GM12878 (cell line): ENCODE measurements around the gene RELL2. TPM values are rescaled to one million over a fixed set of nuclear protein-coding genes. Genes with fewer than 3 reads are reported as not detected.

Experiments used
- BCL11A ChIP-seq: IDR thresholded peaks from 2 replicates; pipeline ENCODE4 v1.6.1; 2011; ENCODE audit warnings: low read depth, low read length
- BRCA1 ChIP-seq: IDR thresholded peaks from 2 replicates; pipeline ENCODE4 v1.6.1; 2011; ENCODE audit warnings: low read depth, low read length, improper control_type of control experiment
- CHD2 ChIP-seq: IDR thresholded peaks from 2 replicates; pipeline ENCODE4 v1.6.1; 2011; ENCODE audit warnings: low read depth, low read length, improper control_type of control experiment, borderline replicate concordance
- CREM ChIP-seq: IDR thresholded peaks from 2 replicates; pipeline ENCODE4 v1.6.1; 2014; ENCODE audit warnings: antibody characterized with exemption, low read depth
- E2F8 ChIP-seq: fragments of 450-650 bp; IDR thresholded peaks from 2 replicates; pipeline ENCODE4 v1.6.1; 2018; ENCODE audit warnings: mild to moderate bottlenecking, low read depth, moderate library complexity; ENCODE audit not compliant: partially characterized antibody
- E4F1 ChIP-seq: fragments of 450-650 bp; IDR thresholded peaks from 2 replicates; pipeline ENCODE4 v1.6.1; 2018; ENCODE audit warnings: borderline replicate concordance, mild to moderate bottlenecking; ENCODE audit not compliant: partially characterized antibody
- EED ChIP-seq: sonication (generic); IDR thresholded peaks from 2 replicates; pipeline ENCODE4 v1.6.1; 2016; ENCODE audit warnings: antibody characterized with exemption, low read depth
- EZH2 ChIP-seq: IDR thresholded peaks from 2 replicates; pipeline ENCODE4 v1.6.1; 2012; ENCODE audit warnings: low read depth, mild to moderate bottlenecking, control low read depth, inconsistent platforms, low read length, borderline replicate concordance; ENCODE audit not compliant: control insufficient read depth
- HDAC2 ChIP-seq: fragments of 200-600 bp; sonication (generic); IDR thresholded peaks from 2 replicates; pipeline ENCODE4 v1.6.1; 2017
- KLF5 ChIP-seq: fragments of 450-650 bp; IDR thresholded peaks from 2 replicates; pipeline ENCODE4 v1.6.1; 2014; ENCODE audit warnings: mild to moderate bottlenecking; ENCODE audit not compliant: partially characterized antibody
- MEF2A ChIP-seq: IDR thresholded peaks from 2 replicates; pipeline ENCODE4 v1.6.1; 2011; ENCODE audit warnings: low read depth, mild to moderate bottlenecking, low read length, moderate library complexity; ENCODE audit not compliant: insufficient read depth
- PAX8 ChIP-seq: fragments of 450-650 bp; IDR thresholded peaks from 2 replicates; pipeline ENCODE4 v1.6.1; 2017; ENCODE audit warnings: mild to moderate bottlenecking, moderate library complexity
- POLR2A ChIP-seq: IDR thresholded peaks from 2 replicates; pipeline ENCODE4 v1.6.1; 2011; ENCODE audit warnings: low read depth, mild to moderate bottlenecking, low read length
- POU2F2 ChIP-seq: IDR thresholded peaks from 3 replicates; pipeline ENCODE4 v1.6.1; 2011; ENCODE audit warnings: low read depth, mild to moderate bottlenecking, low read length, borderline replicate concordance
- RBBP5 ChIP-seq: fragments of 200-600 bp; sonication (generic); conservative IDR thresholded peaks from 2 replicates; pipeline ENCODE4 v1.6.1; 2016
- SMAD1 ChIP-seq: fragments of 450-650 bp; IDR thresholded peaks from 2 replicates; pipeline ENCODE4 v1.6.1; 2018; ENCODE audit warnings: mild to moderate bottlenecking, low read depth; ENCODE audit not compliant: partially characterized antibody
- SMARCA5 ChIP-seq: fragments of 450-650 bp; IDR thresholded peaks from 2 replicates; pipeline ENCODE4 v1.6.1; 2017; ENCODE audit warnings: mild to moderate bottlenecking
- SUZ12 ChIP-seq: fragments of 200-600 bp; sonication (generic); IDR thresholded peaks from one replicate; pipeline ENCODE4 v1.6.1; 2018; ENCODE audit warnings: antibody characterized with exemption, mild to moderate bottlenecking; ENCODE audit not compliant: unreplicated experiment
- TCF12 ChIP-seq: IDR thresholded peaks from 2 replicates; pipeline ENCODE4 v1.6.1; 2011; ENCODE audit warnings: low read depth, mild to moderate bottlenecking, low read length
- polyA plus RNA-seq, 11 experiments: library from polyadenylated mRNA; depleted of rRNA in 4 of 11; unstranded in 6 of 11; stranded (reverse) in 5 of 11; fragments of >200 nt; fragmentation: Nextera tagmentation in 4 of 11; fragmentation: Illumina TruSeq in 1 of 11; extraction: Ambion mirVana in 4 of 11; extraction: Trizol in 1 of 11; gene quantifications; 1 replicate in 1 of 11; 2 replicates in 10 of 11; pipeline versions ENCODE4 v1.2.1 to v1.2.3, GENCODE V29; 2011 to 2016; ENCODE audit warnings: inconsistent platforms in 2 of 11, missing spikeins in 2 of 11, low read depth in 1 of 11
- total RNA-seq, 4 experiments: library from RNA; depleted of rRNA in 3 of 4; stranded (reverse); fragments of >200 nt in 3 of 4; fragmentation: Illumina TruSeq in 1 of 4; extraction: Trizol in 1 of 4; gene quantifications; 2 replicates each; pipeline versions ENCODE4 v1.2.1 to v1.2.3, GENCODE V29; 2013 to 2021
- TF ChIP-seq, protein P1 (sequence below): IDR thresholded peaks from 2 replicates; pipeline ENCODE4 v1.6.1; 2012; ENCODE audit warnings: low read depth, low read length, improper control_type of control experiment
- TF ChIP-seq, protein P2 (sequence below): fragments of 450-650 bp; formaldehyde crosslinking; IDR thresholded peaks from 2 replicates; pipeline ENCODE4 v1.4.0; 2020; ENCODE audit warnings: mild to moderate bottlenecking, moderate library complexity

Gene RELL2
- total and polyA plus RNA-seq, 10 of the 15 experiments (the other 5 are each of a cell fraction or from before 2014, with no cell fraction given) = 0.23 to 21.4 (median 7.1) TPM

GRCh38 chr5:141618804-141619554 lies 17.8 kb upstream of the RELL2 start, which contains the start of gene DIAPH1 (continued):
- TF ChIP-seq CHD2 = peak; percentile 91
- no peak for TF ChIP-seq E2F8
- TF ChIP-seq, protein P1, sequence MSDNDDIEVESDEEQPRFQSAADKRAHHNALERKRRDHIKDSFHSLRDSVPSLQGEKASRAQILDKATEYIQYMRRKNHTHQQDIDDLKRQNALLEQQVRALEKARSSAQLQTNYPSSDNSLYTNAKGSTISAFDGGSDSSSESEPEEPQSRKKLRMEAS = peak; percentile 98
- peak; percentile 86 for TF ChIP-seq E4F1
- peak; percentile 97 for TF ChIP-seq POU2F2
- TF ChIP-seq, protein P2, sequence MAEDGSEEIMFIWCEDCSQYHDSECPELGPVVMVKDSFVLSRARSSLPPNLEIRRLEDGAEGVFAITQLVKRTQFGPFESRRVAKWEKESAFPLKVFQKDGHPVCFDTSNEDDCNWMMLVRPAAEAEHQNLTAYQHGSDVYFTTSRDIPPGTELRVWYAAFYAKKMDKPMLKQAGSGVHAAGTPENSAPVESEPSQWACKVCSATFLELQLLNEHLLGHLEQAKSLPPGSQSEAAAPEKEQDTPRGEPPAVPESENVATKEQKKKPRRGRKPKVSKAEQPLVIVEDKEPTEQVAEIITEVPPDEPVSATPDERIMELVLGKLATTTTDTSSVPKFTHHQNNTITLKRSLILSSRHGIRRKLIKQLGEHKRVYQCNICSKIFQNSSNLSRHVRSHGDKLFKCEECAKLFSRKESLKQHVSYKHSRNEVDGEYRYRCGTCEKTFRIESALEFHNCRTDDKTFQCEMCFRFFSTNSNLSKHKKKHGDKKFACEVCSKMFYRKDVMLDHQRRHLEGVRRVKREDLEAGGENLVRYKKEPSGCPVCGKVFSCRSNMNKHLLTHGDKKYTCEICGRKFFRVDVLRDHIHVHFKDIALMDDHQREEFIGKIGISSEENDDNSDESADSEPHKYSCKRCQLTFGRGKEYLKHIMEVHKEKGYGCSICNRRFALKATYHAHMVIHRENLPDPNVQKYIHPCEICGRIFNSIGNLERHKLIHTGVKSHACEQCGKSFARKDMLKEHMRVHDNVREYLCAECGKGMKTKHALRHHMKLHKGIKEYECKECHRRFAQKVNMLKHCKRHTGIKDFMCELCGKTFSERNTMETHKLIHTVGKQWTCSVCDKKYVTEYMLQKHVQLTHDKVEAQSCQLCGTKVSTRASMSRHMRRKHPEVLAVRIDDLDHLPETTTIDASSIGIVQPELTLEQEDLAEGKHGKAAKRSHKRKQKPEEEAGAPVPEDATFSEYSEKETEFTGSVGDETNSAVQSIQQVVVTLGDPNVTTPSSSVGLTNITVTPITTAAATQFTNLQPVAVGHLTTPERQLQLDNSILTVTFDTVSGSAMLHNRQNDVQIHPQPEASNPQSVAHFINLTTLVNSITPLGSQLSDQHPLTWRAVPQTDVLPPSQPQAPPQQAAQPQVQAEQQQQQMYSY (CRISPR knock-in tag) = no peak
- TF ChIP-seq MEF2A = peak; percentile 88
- TF ChIP-seq PAX8 = no peak
- no peak for TF ChIP-seq SMAD1
- peak; percentile 97 for TF ChIP-seq KLF5
- peak; percentile 87 for TF ChIP-seq POLR2A
- peak; percentile 56; the same call in 1 of the 2 replicates for TF ChIP-seq BCL11A
- TF ChIP-seq BRCA1 = no peak; the same call in 1 of the 2 replicates
- no peak for TF ChIP-seq HDAC2
- no peak for TF ChIP-seq SUZ12
- TF ChIP-seq EZH2 = no peak
- peak; percentile 75; the same call in 1 of the 2 replicates for TF ChIP-seq CREM
- TF ChIP-seq RBBP5 = no peak
- TF ChIP-seq EED = no peak
- peak; percentile 92; the same call in 1 of the 2 replicates for TF ChIP-seq SMARCA5
- 0 out of 2 replicates have a peak, but pooled peaks have one; percentile 38 for TF ChIP-seq TCF12
